HG03060 (cell line): ENCODE data around the gene OR2L2.
A peak's percentile ranks its signal among the peaks of the same experiment; 100 is the strongest.
"Not testable (repeated sequence)": the region's sequence is repeated elsewhere in the genome, so short reads cannot be mapped to it uniquely, and the experiment has no call there.

Experiments
- ATAC-seq: cut with Tn5 transposase; IDR thresholded peaks from one replicate; pipeline ENCODE4 v1.9.1; 2021; ENCODE audit warnings: low read depth, moderate number of reproducible peaks; ENCODE audit not compliant: unreplicated experiment

OR2L2 gene

GRCh38 chr1:248029770-248030169, at the start of gene OR2L2:
OR2L2 (plus strand) TSS chr1:248030070; CDS start chr1:248038268, 8,198 bp downstream.
- no peak for ATAC-seq

GRCh38 chr1:247992986-247993385, 36.9 kb upstream of the OR2L2 start:
- no peak for ATAC-seq

GRCh38 chr1:247998811-247999210, 31.1 kb upstream of the OR2L2 start:
- no peak for ATAC-seq

GRCh38 chr1:248000169-248000568, 29.7 kb upstream of the OR2L2 start:
- no peak for ATAC-seq

GRCh38 chr1:248007778-248008177, 22.1 kb upstream of the OR2L2 start:
- ATAC-seq, result no peak

GRCh38 chr1:248009681-248010080, 20.2 kb upstream of the OR2L2 start:
- ATAC-seq, result no peak

- no peak for ATAC-seq
Measured at GRCh38 chr1:248013229-248013710, 16.6 kb upstream of the OR2L2 start, which contains the start of gene OR2L5. OR2L5 (plus strand) TSS chr1:248013660; CDS start chr1:248021948, 8,288 bp downstream.

GRCh38 chr1:248015803-248016202, 14.1 kb upstream of the OR2L2 start:
- no peak for ATAC-seq

- ATAC-seq, result peak; percentile 67
Measured at GRCh38 chr1:248045209-248045608, 15.3 kb downstream of the OR2L2 start.

GRCh38 chr1:248046536-248046935, 16.7 kb downstream of the OR2L2 start, which contains the start of gene OR2L3:
OR2L3 (plus strand) TSS chr1:248046836; CDS start chr1:248060682, 13,846 bp downstream.
- ATAC-seq, result no peak

- ATAC-seq, result no peak
Measured at GRCh38 chr1:248047008-248047407, 17.1 kb downstream of the OR2L2 start.

- ATAC-seq, result no peak
Measured at GRCh38 chr1:248054671-248055070, 24.8 kb downstream of the OR2L2 start.

GRCh38 chr1:248055261-248055660, 25.4 kb downstream of the OR2L2 start:
- no peak for ATAC-seq

GRCh38 chr1:248065071-248065470, 35.2 kb downstream of the OR2L2 start:
- no peak for ATAC-seq

GRCh38 chr1:248065604-248066003, 35.7 kb downstream of the OR2L2 start:
- ATAC-seq, result no peak

- ATAC-seq, result not testable (repeated sequence)
Measured at GRCh38 chr1:248083864-248084263, 54.0 kb downstream of the OR2L2 start.
